Neural cell (in vitro differentiated cells): Measurements from ENCODE around the gene ASB18. TPM values are rescaled to one million over a fixed set of nuclear protein-coding genes. Genes with fewer than 3 reads are reported as not detected.

Experiments
- H2AFZ ChIP-seq: fragments of 200-600, 300-800 bp; sonication (generic), shearing (Covaris generic); 2 replicates; pipeline ENCODE4 v1.6.0; 2014; ENCODE audit warnings: low read depth, mild to moderate bottlenecking, antibody characterized with exemption, low read length, moderate library complexity
- H3F3A ChIP-seq: fragments of 200-600 bp; shearing (Covaris generic); 2 replicates; pipeline ENCODE4 v1.6.1; 2016; ENCODE audit warnings: mild to moderate bottlenecking, moderate library complexity, mixed read lengths, antibody characterized with exemption, low read length; ENCODE audit not compliant: insufficient read depth, poor library complexity, severe bottlenecking
- H3K27ac ChIP-seq: fragments of 200-600, 300-800 bp; sonication (generic), shearing (Covaris generic); 2 replicates; pipeline ENCODE4 v1.5.1; 2014; ENCODE audit warnings: mild to moderate bottlenecking, low read length, moderate library complexity
- H3K27me3 ChIP-seq: fragments of 300-800, 200-600 bp; sonication (generic), shearing (Covaris generic); 2 replicates; pipeline ENCODE4 v1.6.0; 2014; ENCODE audit warnings: mild to moderate bottlenecking, low read depth, low read length, moderate library complexity; ENCODE audit not compliant: insufficient read depth
- H3K36me3 ChIP-seq: fragments of 300-800, 200-600 bp; sonication (generic), shearing (Covaris generic); 2 replicates; pipeline ENCODE4 v1.5.1; 2014; ENCODE audit warnings: mild to moderate bottlenecking, antibody characterized with exemption, low read length, moderate library complexity; ENCODE audit not compliant: insufficient read depth
- H3K4me2 ChIP-seq: fragments of 300-800, 200-600 bp; sonication (generic), shearing (Covaris generic); 2 replicates; pipeline ENCODE4 v1.6.0; 2014; ENCODE audit warnings: mild to moderate bottlenecking, low read length
- H3K4me3 ChIP-seq: fragments of 300-800, 200-600 bp; sonication (generic), shearing (Covaris generic); 2 replicates; pipeline ENCODE4 v1.5.1; 2014; ENCODE audit warnings: mild to moderate bottlenecking, low read length, moderate library complexity
- H3K79me2 ChIP-seq: fragments of 200-600 bp; shearing (Covaris generic); replicated peaks from 2 replicates; pipeline ENCODE4 v1.6.0; 2014; ENCODE audit warnings: mild to moderate bottlenecking, low read length, moderate library complexity; ENCODE audit not compliant: insufficient read depth
- H3K9ac ChIP-seq: fragments of 300-800, 200-600 bp; sonication (generic), shearing (Covaris generic); 2 replicates; pipeline ENCODE4 v1.6.1; 2016; ENCODE audit warnings: mild to moderate bottlenecking, low read length, mixed read lengths
- H3K9me2 ChIP-seq: fragments of 200-600 bp; shearing (Covaris generic); 2 replicates; pipeline ENCODE4 v1.6.1; 2016; ENCODE audit warnings: mild to moderate bottlenecking, low read length, mixed read lengths; ENCODE audit not compliant: insufficient read depth
- H3K9me3 ChIP-seq: fragments of 200-600, 300-800 bp; sonication (generic), shearing (Covaris generic); 2 replicates; pipeline ENCODE4 v1.6.1; 2016; ENCODE audit warnings: mild to moderate bottlenecking, mixed run types, low read length, moderate library complexity, mixed read lengths
- H4K20me1 ChIP-seq: fragments of 200-600 bp; shearing (Covaris generic); 2 replicates; pipeline ENCODE4 v1.6.1; 2016; ENCODE audit warnings: mild to moderate bottlenecking, mixed run types; ENCODE audit not compliant: insufficient read depth
- CTCF ChIP-seq: fragments of 450-650 bp; IDR thresholded peaks from 2 replicates; pipeline ENCODE4 v1.5.1; 2014; ENCODE audit warnings: antibody characterized with exemption, mild to moderate bottlenecking, moderate library complexity; ENCODE audit not compliant: poor library complexity, severe bottlenecking
- EP300 ChIP-seq: fragments of 450-650 bp; conservative IDR thresholded peaks from 2 replicates; pipeline ENCODE4 v1.6.1; 2014; ENCODE audit warnings: antibody characterized with exemption, mild to moderate bottlenecking, moderate library complexity; ENCODE audit not compliant: poor library complexity, severe bottlenecking
- EZH2 ChIP-seq: fragments of 200-600, 300-800 bp; shearing (Covaris generic), sonication (generic); IDR thresholded peaks from 2 replicates; pipeline ENCODE4 v1.6.1; 2014; ENCODE audit warnings: antibody characterized with exemption, low read length, borderline replicate concordance, mild to moderate bottlenecking; ENCODE audit not compliant: insufficient read depth, poor library complexity, severe bottlenecking
- MXI1 ChIP-seq: fragments of 450-650 bp; conservative IDR thresholded peaks from 2 replicates; pipeline ENCODE4 v1.6.1; 2014; ENCODE audit warnings: antibody characterized with exemption, mild to moderate bottlenecking; ENCODE audit not compliant: poor library complexity, severe bottlenecking
- POLR2AphosphoS5 ChIP-seq: IDR thresholded peaks from 2 replicates; pipeline ENCODE4 v1.6.1; 2012
- RAD21 ChIP-seq: fragments of 450-650 bp; conservative IDR thresholded peaks from 2 replicates; pipeline ENCODE4 v1.6.1; 2014; ENCODE audit warnings: antibody characterized with exemption, mild to moderate bottlenecking, moderate library complexity
- SMC3 ChIP-seq: fragments of 450-650 bp; conservative IDR thresholded peaks from 2 replicates; pipeline ENCODE4 v1.6.1; 2014; ENCODE audit warnings: antibody characterized with exemption, mild to moderate bottlenecking, moderate library complexity; ENCODE audit not compliant: poor library complexity
- TAF1 ChIP-seq: IDR thresholded peaks from 2 replicates; pipeline ENCODE4 v1.6.1; 2012; ENCODE audit warnings: low read depth
- polyA plus RNA-seq: library from polyadenylated mRNA; depleted of rRNA; stranded (reverse); fragments of >200 nt; gene quantifications from 2 replicates; pipeline ENCODE4 v1.2.3, GENCODE V29; 2014
- TF ChIP-seq, protein P1 (sequence below): IDR thresholded peaks from 2 replicates; pipeline ENCODE4 v1.6.1; 2012; ENCODE audit warnings: borderline replicate concordance

ASB18 gene
- polyA plus RNA-seq, 1 donor from 2014 or later: not detected

GRCh38 chr2:236303935-236304334, 39.7 kb upstream of the ASB18 start:
- H3K4me2 ChIP-seq: no peak overlapping the region
- H3K79me2 ChIP-seq: no peaks in the 10 kb centered on the region
- no peaks in the 10 kb centered on the region for H3K27me3 ChIP-seq
- no peaks in the 10 kb centered on the region for H3K36me3 ChIP-seq
- H3F3A ChIP-seq: no peaks in the 10 kb centered on the region
- no peak overlapping the region for H3K4me3 ChIP-seq
- H2AFZ ChIP-seq: no peak overlapping the region
- no peak for TF ChIP-seq SMC3
- no peak for TF ChIP-seq CTCF
- TF ChIP-seq EZH2: no peak
- H4K20me1 ChIP-seq: no peaks in the 10 kb centered on the region
- H3K27ac ChIP-seq: no peak overlapping the region
- H3K9me2 ChIP-seq: no peaks in the 10 kb centered on the region
- H3K9me3 ChIP-seq: no peaks in the 10 kb centered on the region
- H3K9ac ChIP-seq: no peak overlapping the region

GRCh38 chr2:236302555-236302954, 38.3 kb upstream of the ASB18 start:
- no peaks in the 10 kb centered on the region for H3K36me3 ChIP-seq
- H3K4me3 ChIP-seq: no peak overlapping the region
- TF ChIP-seq POLR2AphosphoS5 (no peak), TAF1 (no peak), RAD21 (no peak), EP300 (no peak), EZH2 (no peak), SMC3 (no peak), CTCF (no peak), MXI1 (no peak)
- TF ChIP-seq, protein P1, sequence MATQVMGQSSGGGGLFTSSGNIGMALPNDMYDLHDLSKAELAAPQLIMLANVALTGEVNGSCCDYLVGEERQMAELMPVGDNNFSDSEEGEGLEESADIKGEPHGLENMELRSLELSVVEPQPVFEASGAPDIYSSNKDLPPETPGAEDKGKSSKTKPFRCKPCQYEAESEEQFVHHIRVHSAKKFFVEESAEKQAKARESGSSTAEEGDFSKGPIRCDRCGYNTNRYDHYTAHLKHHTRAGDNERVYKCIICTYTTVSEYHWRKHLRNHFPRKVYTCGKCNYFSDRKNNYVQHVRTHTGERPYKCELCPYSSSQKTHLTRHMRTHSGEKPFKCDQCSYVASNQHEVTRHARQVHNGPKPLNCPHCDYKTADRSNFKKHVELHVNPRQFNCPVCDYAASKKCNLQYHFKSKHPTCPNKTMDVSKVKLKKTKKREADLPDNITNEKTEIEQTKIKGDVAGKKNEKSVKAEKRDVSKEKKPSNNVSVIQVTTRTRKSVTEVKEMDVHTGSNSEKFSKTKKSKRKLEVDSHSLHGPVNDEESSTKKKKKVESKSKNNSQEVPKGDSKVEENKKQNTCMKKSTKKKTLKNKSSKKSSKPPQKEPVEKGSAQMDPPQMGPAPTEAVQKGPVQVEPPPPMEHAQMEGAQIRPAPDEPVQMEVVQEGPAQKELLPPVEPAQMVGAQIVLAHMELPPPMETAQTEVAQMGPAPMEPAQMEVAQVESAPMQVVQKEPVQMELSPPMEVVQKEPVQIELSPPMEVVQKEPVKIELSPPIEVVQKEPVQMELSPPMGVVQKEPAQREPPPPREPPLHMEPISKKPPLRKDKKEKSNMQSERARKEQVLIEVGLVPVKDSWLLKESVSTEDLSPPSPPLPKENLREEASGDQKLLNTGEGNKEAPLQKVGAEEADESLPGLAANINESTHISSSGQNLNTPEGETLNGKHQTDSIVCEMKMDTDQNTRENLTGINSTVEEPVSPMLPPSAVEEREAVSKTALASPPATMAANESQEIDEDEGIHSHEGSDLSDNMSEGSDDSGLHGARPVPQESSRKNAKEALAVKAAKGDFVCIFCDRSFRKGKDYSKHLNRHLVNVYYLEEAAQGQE: no peak
- H3K27me3 ChIP-seq: no peaks in the 10 kb centered on the region
- H3K9me2 ChIP-seq: no peaks in the 10 kb centered on the region
- H3K79me2 ChIP-seq: no peaks in the 10 kb centered on the region
- H4K20me1 ChIP-seq: no peaks in the 10 kb centered on the region
- H3K27ac ChIP-seq: no peak overlapping the region
- H3K4me2 ChIP-seq: no peak overlapping the region
- H2AFZ ChIP-seq: no peak overlapping the region
- H3K9ac ChIP-seq: no peak overlapping the region
- no peaks in the 10 kb centered on the region for H3K9me3 ChIP-seq
- no peaks in the 10 kb centered on the region for H3F3A ChIP-seq
